ENCODE measurements around the gene PTBP1.
A peak's percentile ranks its signal among the peaks of the same experiment; 100 is the strongest.

Gene PTBP1

GRCh38 chr19:796692-797527, at the start of gene PTBP1:
PTBP1 (plus strand) TSS chr19:797452; CDS start chr19:797498, 46 bp downstream.
- DNase-seq = peak; percentile 100

- no peak for DNase-seq
These were observed 49.0 kb upstream of the PTBP1 start for GRCh38 chr19:748274-748598.

GRCh38 chr19:749811-750210, 47.4 kb upstream of the PTBP1 start:
- DNase-seq = no peak

GRCh38 chr19:750640-751423, 46.4 kb upstream of the PTBP1 start, which contains the start of gene MISP:
MISP (plus strand) TSS chr19:751112; CDS start chr19:756947, 5,835 bp downstream.
- DNase-seq = no peak

- no peak for DNase-seq
These were observed 45.5 kb upstream of the PTBP1 start for GRCh38 chr19:751501-752341.

GRCh38 chr19:752652-753517, 44.4 kb upstream of the PTBP1 start:
- no peak for DNase-seq

- DNase-seq = no peak
These were observed 42.7 kb upstream of the PTBP1 start for GRCh38 chr19:754530-754929.

- DNase-seq = no peak
These were observed 42.2 kb upstream of the PTBP1 start for GRCh38 chr19:755063-755462.

GRCh38 chr19:756236-756635, 41.0 kb upstream of the PTBP1 start:
- no peak for DNase-seq

GRCh38 chr19:756821-757688, 40.2 kb upstream of the PTBP1 start:
- DNase-seq = no peak

GRCh38 chr19:757811-758668, 39.2 kb upstream of the PTBP1 start:
- DNase-seq = no peak

- DNase-seq = no peak
These were observed 34.1 kb upstream of the PTBP1 start for GRCh38 chr19:763181-763580.

- DNase-seq = no peak
These were observed 33.4 kb upstream of the PTBP1 start for GRCh38 chr19:763869-764268.

GRCh38 chr19:764301-764700, 33.0 kb upstream of the PTBP1 start:
- DNase-seq = no peak

- DNase-seq = no peak
These were observed 32.0 kb upstream of the PTBP1 start for GRCh38 chr19:765179-765738.

- no peak for DNase-seq
These were observed 28.8 kb upstream of the PTBP1 start for GRCh38 chr19:768424-768823.

GRCh38 chr19:769616-770015, 27.6 kb upstream of the PTBP1 start:
- no peak for DNase-seq

- DNase-seq = no peak
These were observed 25.9 kb upstream of the PTBP1 start for GRCh38 chr19:771332-771785.

GRCh38 chr19:772063-772462, 25.2 kb upstream of the PTBP1 start:
- no peak for DNase-seq

All from activated CD4-positive, alpha-beta T cell treated with anti-CD3 and anti-CD28 coated beads for 1 hour (primary cell).